ENCODE results near the gene ZDHHC14. TPM values are rescaled to one million over a fixed set of nuclear protein-coding genes. Genes with fewer than 3 reads are reported as not detected.

ZDHHC14 gene
- total RNA-seq, 1 experiment from 2014 or later: 1.7 TPM

- peaks cover 3% of the 10 kb centered on the region in 2 experiments; a peak in 3 of 5 replicates for H3K9me3 Mint-ChIP-seq
- no peak overlapping the region for H2BK12ac ChIP-seq (ENCODE audit: insufficient read length, low read depth, low read length)
These were observed 100.9 kb downstream of the ZDHHC14 start for GRCh38 chr6:157481865-157482249.

More at GRCh38 chr6:157481865-157482249, 100.9 kb downstream of the ZDHHC14 start:
- no peaks in the 10 kb centered on the region for H3K36me3 Mint-ChIP-seq (ENCODE audit: insufficient read depth in 1 of 3, low read depth in 3 of 3)
- no peak overlapping the region for H3K18ac ChIP-seq (ENCODE audit: insufficient read length, low read depth, low read length)
- H3K4me1 Mint-ChIP-seq: no peaks in the 10 kb centered on the region
- no peak overlapping the region for H4K8ac ChIP-seq (replicated peaks; ENCODE audit: insufficient read length, low read depth, low read length)
- no peak overlapping the region for H2BK5ac ChIP-seq (ENCODE audit: insufficient read length, low read length)
- H3K27me3 ChIP-seq (ENCODE audit: insufficient read depth, low read length): no peaks in the 10 kb centered on the region
- no peak overlapping the region for H2AK5ac ChIP-seq (ENCODE audit: insufficient read length, low read length)
- H4K91ac ChIP-seq (ENCODE audit: insufficient read length, low read depth, low read length): no peak overlapping the region
- no peak overlapping the region for H2AFZ ChIP-seq (ENCODE audit: low read length)
- H4K5ac ChIP-seq (ENCODE audit: insufficient read length, low read depth, low read length): no peak overlapping the region
- H2BK15ac ChIP-seq (ENCODE audit: low read depth, low read length): no peak overlapping the region
- H3K4ac ChIP-seq (ENCODE audit: low read depth, low read length): no peak overlapping the region
- no peaks in the 10 kb centered on the region for H3K79me2 ChIP-seq (ENCODE audit: insufficient read depth, low read length)
- no peak for TF ChIP-seq CTCF (conservative IDR thresholded peaks at IDR 0.05)
- H3K14ac ChIP-seq (ENCODE audit: insufficient read depth, low read length): no peak overlapping the region
- no peaks in the 10 kb centered on the region for H3K9me3 ChIP-seq (ENCODE audit: control insufficient read depth, low read depth, low read length)
- no peaks in the 10 kb centered on the region for H3K23me2 ChIP-seq (ENCODE audit: insufficient read length, low read depth, low read length, poor library complexity, severe bottlenecking)
- no peak overlapping the region for H3K27ac Mint-ChIP-seq
- no peaks in the 10 kb centered on the region for H3K4me1 ChIP-seq (ENCODE audit: insufficient read depth, low read length)
- H2BK20ac ChIP-seq (ENCODE audit: low read depth, low read length, poor library complexity, severe bottlenecking): no peak overlapping the region
- DNase-seq: no peak
- no peaks in the 10 kb centered on the region for H3K79me1 ChIP-seq (ENCODE audit: insufficient read depth, low read depth, low read length, poor library complexity, severe bottlenecking)
- no peak overlapping the region for H3K23ac ChIP-seq (ENCODE audit: insufficient read length, low read depth, low read length)
- no peaks in the 10 kb centered on the region for H4K20me1 ChIP-seq (ENCODE audit: control insufficient read depth, insufficient read depth, insufficient read length)
- no peak overlapping the region for H3K4me3 Mint-ChIP-seq
- H3T11ph ChIP-seq (ENCODE audit: low read length): no peak overlapping the region
- no CpG with 5 or more reads among the region's 4 CpGs for WGBS (ENCODE audit: extremely low coverage, insufficient read length, low lambda C conversion rate)
- no peak overlapping the region for H3K56ac ChIP-seq (ENCODE audit: insufficient read length, low read depth, low read length)
- H2BK120ac ChIP-seq (ENCODE audit: low read depth, low read length, poor library complexity, severe bottlenecking): no peak overlapping the region
- no peak overlapping the region for H3K4me2 ChIP-seq (ENCODE audit: insufficient read depth, insufficient read length, low read length)
- H3K9ac ChIP-seq (ENCODE audit: extremely low read depth, insufficient read length, low read length): no peak overlapping the region
- no peak overlapping the region for H3K27ac ChIP-seq (ENCODE audit: insufficient read length, low read depth, low read length)
- no peaks in the 10 kb centered on the region for H3K27me3 Mint-ChIP-seq (ENCODE audit: low read depth)

Data from H9 (cell line).